Measurements from ENCODE around the gene RAP1GAP2.
A peak's percentile ranks its signal among the peaks of the same experiment; 100 is the strongest.
"Not testable (repeated sequence)": the region's sequence is repeated elsewhere in the genome, so short reads cannot be mapped to it uniquely, and the experiment has no call there.

Gene RAP1GAP2

GRCh38 chr17:2883544-2884213 is 87.4 kb downstream of the RAP1GAP2 start:
- DNase-seq (ENCODE audit: low read depth, low spot score): peak; percentile 58

- DNase-seq (ENCODE audit: low read depth, low spot score): no peak
Observed at GRCh38 chr17:2885733-2886132, 89.5 kb downstream of the RAP1GAP2 start.

GRCh38 chr17:2888326-2888725 is 92.1 kb downstream of the RAP1GAP2 start:
- no peak for DNase-seq (ENCODE audit: low read depth, low spot score)

GRCh38 chr17:2889256-2889655 is 93.0 kb downstream of the RAP1GAP2 start:
- no peak for DNase-seq (ENCODE audit: low read depth, low spot score)

GRCh38 chr17:2890778-2891177 is 94.5 kb downstream of the RAP1GAP2 start:
- not testable (repeated sequence) for DNase-seq (ENCODE audit: low read depth, low spot score)

- peak; percentile 49 for DNase-seq (ENCODE audit: low read depth, low spot score)
Observed at GRCh38 chr17:2892305-2892971, 96.2 kb downstream of the RAP1GAP2 start.

- DNase-seq (ENCODE audit: low read depth, low spot score): no peak
Observed at GRCh38 chr17:2893422-2893914, 97.2 kb downstream of the RAP1GAP2 start.

GRCh38 chr17:2894782-2895181 is 98.5 kb downstream of the RAP1GAP2 start:
- DNase-seq (ENCODE audit: low read depth, low spot score): no peak

- DNase-seq (ENCODE audit: low read depth, low spot score): no peak
Observed at GRCh38 chr17:2897605-2898004, 101.4 kb downstream of the RAP1GAP2 start.

- no peak for DNase-seq (ENCODE audit: low read depth, low spot score)
Observed at GRCh38 chr17:2898255-2898926, 102.2 kb downstream of the RAP1GAP2 start.

- DNase-seq (ENCODE audit: low read depth, low spot score): no peak
Observed at GRCh38 chr17:2899906-2900305, 103.7 kb downstream of the RAP1GAP2 start.

GRCh38 chr17:2900842-2901241 is 104.6 kb downstream of the RAP1GAP2 start:
- no peak for DNase-seq (ENCODE audit: low read depth, low spot score)

- DNase-seq (ENCODE audit: low read depth, low spot score): no peak
Observed at GRCh38 chr17:2901582-2901981, 105.3 kb downstream of the RAP1GAP2 start.

GRCh38 chr17:2902546-2902945 is 106.3 kb downstream of the RAP1GAP2 start:
- DNase-seq (ENCODE audit: low read depth, low spot score): no peak

GRCh38 chr17:2903193-2903974 is 107.1 kb downstream of the RAP1GAP2 start:
- DNase-seq (ENCODE audit: low read depth, low spot score): no peak

GRCh38 chr17:2904135-2904534 is 107.9 kb downstream of the RAP1GAP2 start:
- DNase-seq (ENCODE audit: low read depth, low spot score): no peak

GRCh38 chr17:2905269-2905668 is 109.0 kb downstream of the RAP1GAP2 start:
- DNase-seq (ENCODE audit: low read depth, low spot score): no peak

- no peak for DNase-seq (ENCODE audit: low read depth, low spot score)
Observed at GRCh38 chr17:2905696-2906501, 109.7 kb downstream of the RAP1GAP2 start.

GRCh38 chr17:2906901-2907300 is 110.7 kb downstream of the RAP1GAP2 start:
- DNase-seq (ENCODE audit: low read depth, low spot score): no peak

GRCh38 chr17:2909175-2909845 is 113.1 kb downstream of the RAP1GAP2 start:
- no peak for DNase-seq (ENCODE audit: low read depth, low spot score)

Data from ELF-1 (cell line).